ENCODE measurements around the gene MN1. TPM values are rescaled to one million over a fixed set of nuclear protein-coding genes. Genes with fewer than 3 reads are reported as not detected.

Gene MN1
- total RNA-seq = 4.7 and 6.2 TPM in 2 replicates

DNA sequence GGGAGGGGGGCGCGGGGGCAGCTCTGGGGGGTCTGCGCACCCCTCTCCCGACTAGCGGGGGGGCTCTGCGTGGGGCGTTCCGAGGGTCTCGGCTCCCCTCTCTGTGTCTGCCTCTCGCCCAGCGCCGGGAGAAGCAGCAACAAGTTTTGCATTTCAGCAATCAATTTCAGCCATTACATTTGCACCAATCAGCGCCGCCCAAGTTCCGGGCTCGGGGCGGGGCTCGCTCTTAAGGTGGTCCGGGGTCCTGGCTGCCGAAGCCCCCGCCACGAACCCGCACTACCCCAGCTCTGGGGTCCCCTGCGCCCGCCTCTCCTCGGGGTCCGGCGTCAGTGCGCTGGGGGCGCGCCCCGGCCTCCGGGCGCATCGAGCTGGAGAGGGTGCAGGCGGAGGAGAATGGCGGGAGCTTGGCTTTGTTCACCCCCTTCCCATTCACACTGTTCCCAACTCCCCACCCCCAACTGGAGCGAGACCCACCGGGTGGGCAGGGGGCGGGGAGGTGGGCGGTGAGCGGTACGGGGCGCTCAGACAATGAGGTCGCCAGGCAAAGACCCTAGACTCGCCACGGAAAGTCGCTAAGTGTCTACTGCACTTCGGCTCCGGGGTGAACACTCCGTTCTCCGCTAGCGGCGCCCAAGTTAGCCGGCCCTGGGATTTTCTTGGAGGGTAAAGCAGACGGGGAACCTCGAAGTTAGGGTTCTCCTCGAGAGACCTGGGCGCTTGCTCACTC, at the start of gene MN1:
TSS of gene MN1 (minus strand) at position 141 of the 730 bp plus-strand sequence. CDS start 1,213 bp downstream, outside the sequence.
- peak; percentile 98 for DNase-seq (ENCODE audit: insufficient read length, low spot score, missing footprints)
- Histone ChIP-seq H3K4me1 (ENCODE audit: insufficient read depth, low read length) (no peaks in the 10 kb centered on the region), H4K20me1 (ENCODE audit: insufficient read depth, low read length) (no peaks in the 10 kb centered on the region), H3K4me2 (ENCODE audit: insufficient read depth, low read length) (peak within 1 kb of the TSS; percentile 81), H3K36me3 (ENCODE audit: insufficient read depth, low read length) (no peaks in the 10 kb centered on the region), H3K79me2 (ENCODE audit: insufficient read depth, low read length) (no peaks in the 10 kb centered on the region), H2AFZ (ENCODE audit: low read length) (peak within 1 kb of the TSS; percentile 90), H3K4me3 (ENCODE audit: insufficient read depth, low read length) (peak within 1 kb of the TSS; percentile 74), H3K27ac (ENCODE audit: low read depth, low read length) (no peak within 1 kb of the TSS), H3K9me3 (ENCODE audit: low read depth, low read length) (no peaks in the 10 kb centered on the region), H3K27me3 (ENCODE audit: insufficient read depth, low read length) (peaks cover 19% of the 10 kb centered on the region)
- TF ChIP-seq, protein P1, sequence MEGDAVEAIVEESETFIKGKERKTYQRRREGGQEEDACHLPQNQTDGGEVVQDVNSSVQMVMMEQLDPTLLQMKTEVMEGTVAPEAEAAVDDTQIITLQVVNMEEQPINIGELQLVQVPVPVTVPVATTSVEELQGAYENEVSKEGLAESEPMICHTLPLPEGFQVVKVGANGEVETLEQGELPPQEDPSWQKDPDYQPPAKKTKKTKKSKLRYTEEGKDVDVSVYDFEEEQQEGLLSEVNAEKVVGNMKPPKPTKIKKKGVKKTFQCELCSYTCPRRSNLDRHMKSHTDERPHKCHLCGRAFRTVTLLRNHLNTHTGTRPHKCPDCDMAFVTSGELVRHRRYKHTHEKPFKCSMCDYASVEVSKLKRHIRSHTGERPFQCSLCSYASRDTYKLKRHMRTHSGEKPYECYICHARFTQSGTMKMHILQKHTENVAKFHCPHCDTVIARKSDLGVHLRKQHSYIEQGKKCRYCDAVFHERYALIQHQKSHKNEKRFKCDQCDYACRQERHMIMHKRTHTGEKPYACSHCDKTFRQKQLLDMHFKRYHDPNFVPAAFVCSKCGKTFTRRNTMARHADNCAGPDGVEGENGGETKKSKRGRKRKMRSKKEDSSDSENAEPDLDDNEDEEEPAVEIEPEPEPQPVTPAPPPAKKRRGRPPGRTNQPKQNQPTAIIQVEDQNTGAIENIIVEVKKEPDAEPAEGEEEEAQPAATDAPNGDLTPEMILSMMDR (IDR thresholded peaks at IDR 0.05; ENCODE audit: extremely low read depth, low read depth, low read length) = no peak

DNA sequence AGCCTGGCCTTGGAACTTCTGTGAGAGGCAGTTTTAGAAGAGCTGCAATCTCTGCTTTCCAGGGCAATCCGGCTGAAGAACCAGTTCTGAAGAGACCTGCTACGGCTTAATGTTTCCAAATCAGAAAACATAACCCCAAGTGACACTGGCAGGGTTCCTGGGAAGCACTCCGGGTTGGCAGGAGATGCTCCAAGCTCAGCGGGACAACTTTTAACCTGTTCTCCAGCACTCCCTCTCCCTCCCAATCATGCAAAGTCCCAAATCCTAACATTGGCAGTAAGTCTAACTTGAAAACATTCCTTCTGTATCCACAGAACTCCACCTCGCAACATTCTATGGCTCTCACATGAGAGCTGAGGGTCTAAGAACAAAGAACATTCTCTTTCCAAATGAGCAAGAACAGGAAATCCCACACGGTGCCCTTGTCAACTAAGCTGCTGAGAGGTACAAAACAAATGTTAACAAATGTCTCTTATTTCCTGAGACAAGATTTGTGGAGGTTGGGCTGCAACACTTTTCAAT, 48.5 kb upstream of the MN1 start:
- no peaks in the 10 kb centered on the region for H4K20me1 ChIP-seq (ENCODE audit: insufficient read depth, low read length)
- H3K4me1 ChIP-seq (ENCODE audit: insufficient read depth, low read length) = peaks cover 9% of the 10 kb centered on the region
- no peak overlapping the region for H2AFZ ChIP-seq (ENCODE audit: low read length)
- H3K36me3 ChIP-seq (ENCODE audit: insufficient read depth, low read length) = peaks cover 48% of the 10 kb centered on the region
- TF ChIP-seq, protein P1 (IDR thresholded peaks at IDR 0.05; ENCODE audit: extremely low read depth, low read depth, low read length) = no peak
- no peak overlapping the region for H3K4me3 ChIP-seq (ENCODE audit: insufficient read depth, low read length)
- no peak overlapping the region for H3K4me2 ChIP-seq (ENCODE audit: insufficient read depth, low read length)
- peaks cover 3% of the 10 kb centered on the region for H3K79me2 ChIP-seq (ENCODE audit: insufficient read depth, low read length)
- no peak for DNase-seq (ENCODE audit: insufficient read length, low spot score, missing footprints)
- H3K9me3 ChIP-seq (ENCODE audit: low read depth, low read length) = no peaks in the 10 kb centered on the region
- H3K27me3 ChIP-seq (ENCODE audit: insufficient read depth, low read length) = no peaks in the 10 kb centered on the region
- peak overlapping the region; percentile 42 for H3K27ac ChIP-seq (ENCODE audit: low read depth, low read length)

DNA sequence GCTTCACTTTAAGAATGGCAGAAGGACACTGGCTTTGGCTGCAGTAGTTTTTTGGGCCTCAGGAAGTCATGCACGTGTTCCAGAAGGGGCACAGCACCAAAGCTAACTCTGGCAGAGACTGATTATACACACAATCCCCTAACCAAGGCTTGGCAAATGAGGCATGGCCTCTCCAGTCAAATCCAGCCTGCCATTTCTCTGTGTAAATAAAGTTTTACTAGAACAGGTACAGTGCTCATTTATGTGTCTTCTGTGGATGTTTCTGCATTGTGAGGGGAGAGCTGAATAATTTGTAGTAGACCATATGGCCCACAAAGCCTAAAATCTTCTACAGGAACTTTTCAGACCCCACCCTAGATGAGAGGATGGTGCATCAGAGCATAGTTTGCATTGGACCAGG, 46.4 kb upstream of the MN1 start:
- Histone ChIP-seq H2AFZ (ENCODE audit: low read length) (no peak overlapping the region), H3K4me1 (ENCODE audit: insufficient read depth, low read length) (peaks cover 9% of the 10 kb centered on the region)
- no peak for DNase-seq (ENCODE audit: insufficient read length, low spot score, missing footprints)

DNA sequence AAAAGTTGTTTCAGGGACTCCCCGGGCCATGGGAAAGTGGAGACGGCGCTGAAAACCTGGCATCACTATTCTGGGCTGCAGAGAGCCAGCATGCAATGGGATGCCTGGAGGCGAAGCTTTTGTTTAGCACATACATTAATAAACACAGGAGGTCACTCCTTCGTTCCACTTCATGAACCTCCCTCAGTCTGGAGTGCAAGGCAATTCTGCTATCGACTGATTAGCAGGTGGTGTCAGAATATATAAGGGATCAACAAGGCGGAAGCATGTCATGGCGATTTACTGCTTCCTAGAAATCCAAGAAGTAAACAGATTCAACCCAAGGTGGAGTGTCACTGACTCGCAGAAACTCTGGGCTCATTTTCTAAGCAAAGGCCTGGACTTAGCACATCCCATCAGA, 45.4 kb upstream of the MN1 start:
- Histone ChIP-seq H3K36me3 (ENCODE audit: insufficient read depth, low read length) (peaks cover 27% of the 10 kb centered on the region), H3K27ac (ENCODE audit: low read depth, low read length) (no peak overlapping the region), H2AFZ (ENCODE audit: low read length) (no peak overlapping the region), H4K20me1 (ENCODE audit: insufficient read depth, low read length) (no peaks in the 10 kb centered on the region), H3K79me2 (ENCODE audit: insufficient read depth, low read length) (no peaks in the 10 kb centered on the region), H3K4me2 (ENCODE audit: insufficient read depth, low read length) (no peak overlapping the region), H3K4me1 (ENCODE audit: insufficient read depth, low read length) (peaks cover 9% of the 10 kb centered on the region), H3K9me3 (ENCODE audit: low read depth, low read length) (no peaks in the 10 kb centered on the region), H3K4me3 (ENCODE audit: insufficient read depth, low read length) (no peak overlapping the region), H3K27me3 (ENCODE audit: insufficient read depth, low read length) (no peaks in the 10 kb centered on the region)
- no peak for DNase-seq (ENCODE audit: insufficient read length, low spot score, missing footprints)
- TF ChIP-seq, protein P1 (IDR thresholded peaks at IDR 0.05; ENCODE audit: extremely low read depth, low read depth, low read length) = no peak

More for the DNA sequence above, 46.4 kb upstream of the MN1 start:
- no peaks in the 10 kb centered on the region for H3K9me3 ChIP-seq (ENCODE audit: low read depth, low read length)
- no peak overlapping the region for H3K4me2 ChIP-seq (ENCODE audit: insufficient read depth, low read length)
- no peak overlapping the region for H3K4me3 ChIP-seq (ENCODE audit: insufficient read depth, low read length)
- TF ChIP-seq, protein P1 (IDR thresholded peaks at IDR 0.05; ENCODE audit: extremely low read depth, low read depth, low read length) = no peak
- H4K20me1 ChIP-seq (ENCODE audit: insufficient read depth, low read length) = no peaks in the 10 kb centered on the region
- no peaks in the 10 kb centered on the region for H3K79me2 ChIP-seq (ENCODE audit: insufficient read depth, low read length)
- no peaks in the 10 kb centered on the region for H3K27me3 ChIP-seq (ENCODE audit: insufficient read depth, low read length)
- H3K36me3 ChIP-seq (ENCODE audit: insufficient read depth, low read length) = peaks cover 35% of the 10 kb centered on the region
- H3K27ac ChIP-seq (ENCODE audit: low read depth, low read length) = no peak overlapping the region

All from osteoblast (primary cell).